ENCODE measurements around the gene GDF10.

DNA sequence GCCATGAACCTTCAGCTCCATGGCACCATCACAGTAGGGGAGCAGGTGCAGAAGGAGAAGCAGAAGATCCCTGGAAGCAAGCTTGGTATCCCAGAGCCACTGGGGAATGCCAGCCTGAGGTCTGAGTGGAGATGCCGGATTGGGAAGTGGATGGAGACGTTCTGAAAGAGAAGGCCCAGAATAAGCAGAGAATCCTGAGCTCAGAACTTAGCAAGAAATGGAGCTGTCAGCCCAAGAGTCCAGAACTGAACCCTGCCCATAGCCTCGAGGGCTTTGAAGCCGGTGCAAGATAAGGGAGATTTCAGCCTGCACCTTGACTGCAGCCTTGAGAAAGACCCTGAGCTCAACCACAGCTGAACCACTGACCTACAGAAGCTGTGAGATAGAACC lies 13.9 kb upstream of the GDF10 start:
- no peak for TF ChIP-seq POLR2A (IDR thresholded peaks at IDR 0.05)
- no peak for TF ChIP-seq CTCF (IDR thresholded peaks at IDR 0.05)
- no peak for TF ChIP-seq POLR2AphosphoS5 (IDR thresholded peaks at IDR 0.05)
